Measurements from ENCODE around the gene EPHX1. TPM values are rescaled to one million over a fixed set of nuclear protein-coding genes. Genes with fewer than 3 reads are reported as not detected.
"Not testable (repeated sequence)": the region's sequence is repeated elsewhere in the genome, so short reads cannot be mapped to it uniquely, and the experiment has no call there.

EPHX1 gene
- total and polyA plus RNA-seq, 10 of the 15 experiments (the other 5 are each of a cell fraction or from before 2014, with no cell fraction given): 0.33 to 2.9 (median 0.78) TPM; not detected in 2

DNA sequence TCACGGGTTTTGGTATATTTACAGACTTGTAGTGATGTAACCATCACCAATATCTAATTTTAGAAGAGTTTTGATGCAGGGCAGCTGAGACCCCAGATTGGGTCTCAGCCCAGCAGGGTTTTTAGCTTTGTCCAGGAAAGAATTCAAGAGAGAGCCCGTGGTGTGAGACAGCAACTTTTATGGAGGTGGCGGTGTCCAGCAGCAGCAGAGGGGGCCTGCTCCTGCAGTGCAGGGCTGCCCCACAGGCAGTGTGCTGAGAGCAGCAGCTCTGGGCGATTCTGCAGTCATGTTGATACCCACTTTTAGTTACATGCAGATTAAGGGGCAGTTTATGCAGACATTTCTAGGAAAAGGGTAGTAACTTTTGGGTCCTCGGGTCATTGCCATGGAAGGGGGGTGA, 1.8 kb upstream of the EPHX1 start:
- in situ Hi-C loops (cut with MboI) (no loop called here), intact Hi-C loops (cut with micrococcal nuclease; ENCODE audit: unreplicated experiment) (no loop called here)
- RAD21 ChIA-PET (ENCODE audit: unreplicated experiment): no interaction called here
- ATAC-seq (no peak), DNase-seq (ENCODE audit: low read depth, low spot score) (no peak), FAIRE-seq (no peak)
- SMC1A ChIA-PET (ENCODE audit: uncharacterized antibody, unreplicated experiment): no interaction called here
- H3K36me3 ChIP-seq (ENCODE audit: control insufficient read depth in 2 of 2, insufficient read depth in 2 of 2, low read length in 1 of 2): no peaks in the 10 kb centered on the region
- 41% methylated on average over 5 of the region's 5 CpGs for WGBS (ENCODE audit: insufficient coverage, insufficient replicate concordance, low lambda C conversion rate, missing lambda C conversion rate)
- no peaks in the 10 kb centered on the region for H3K79me2 ChIP-seq (ENCODE audit: control insufficient read depth, insufficient read depth, low read length)
- TF ChIP-seq ZNF207 (IDR thresholded peaks at IDR 0.05; ENCODE audit: borderline replicate concordance) (no peak), ASH2L (IDR thresholded peaks at IDR 0.05; ENCODE audit: borderline replicate concordance, low read depth) (no peak), BACH1 (IDR thresholded peaks at IDR 0.05; ENCODE audit: borderline replicate concordance) (no peak), REST (IDR thresholded peaks at IDR 0.05; ENCODE audit: low read depth, low read length) (no peak), FOXM1 (IDR thresholded peaks at IDR 0.05; ENCODE audit: low read depth, low read length) (no peak), MYB (IDR thresholded peaks at IDR 0.05; ENCODE audit: borderline replicate concordance, low read depth, low read length) (no peak), ZNF274 (IDR thresholded peaks at IDR 0.05; ENCODE audit: insufficient read depth, insufficient read length) (no peak)
- H3K4me3 ChIP-seq: no peak overlapping the region
- no peaks in the 10 kb centered on the region for H3K27me3 ChIP-seq (replicated peaks in 1 of 2; ENCODE audit: control insufficient read depth in 2 of 2, insufficient read depth in 2 of 2, low read length in 1 of 2)
- H3K4me2 ChIP-seq (ENCODE audit: control insufficient read depth, insufficient read depth): no peak overlapping the region
- no peaks in the 10 kb centered on the region for H3K4me1 ChIP-seq (ENCODE audit: control insufficient read depth, insufficient read depth, low read length)
- BruUV-seq (replicated peaks): no TSS peak
- H2AFZ ChIP-seq (ENCODE audit: control insufficient read depth, low read depth, low read length): no peak overlapping the region
- CTCF ChIA-PET: no interaction called here
- H3K9me3 ChIP-seq (replicated peaks; ENCODE audit: control insufficient read depth, insufficient read depth, low read length): no peaks in the 10 kb centered on the region
- H3K9ac ChIP-seq (ENCODE audit: control insufficient read depth, insufficient read depth, low read length): no peak overlapping the region
- H4K20me1 ChIP-seq (ENCODE audit: control insufficient read depth, insufficient read depth): no peaks in the 10 kb centered on the region
- H3K27ac ChIP-seq (ENCODE audit: control insufficient read depth, insufficient read depth): no peak overlapping the region
- POLR2A ChIA-PET: interaction anchor here (0.6 kb wide), 1 partner anchor 27 kb away, joined by 3 read pairs; no protein-coding TSS in a partner anchor

GRCh38 chr1:225810579-225811538, 935 bp downstream of the EPHX1 start:
- WGBS (ENCODE audit: insufficient coverage, insufficient replicate concordance, low lambda C conversion rate, missing lambda C conversion rate): 44% methylated on average over 27 of the region's 29 CpGs
- DNase-seq (ENCODE audit: low read depth, low spot score); BruUV-seq (replicated peaks); H3K79me2 ChIP-seq (ENCODE audit: control insufficient read depth, insufficient read depth, low read length); in situ Hi-C loops (cut with MboI); intact Hi-C loops (cut with micrococcal nuclease; ENCODE audit: unreplicated experiment); H3K36me3 ChIP-seq (ENCODE audit: control insufficient read depth in 2 of 2, insufficient read depth in 2 of 2, low read length in 1 of 2); H3K9me3 ChIP-seq (replicated peaks; ENCODE audit: control insufficient read depth, insufficient read depth, low read length); FAIRE-seq; ATAC-seq; H3K27me3 ChIP-seq (replicated peaks in 1 of 2; ENCODE audit: control insufficient read depth in 2 of 2, insufficient read depth in 2 of 2, low read length in 1 of 2); H3K27ac ChIP-seq (ENCODE audit: control insufficient read depth, insufficient read depth); POLR2A ChIA-PET; H4K20me1 ChIP-seq (ENCODE audit: control insufficient read depth, insufficient read depth); H3K4me1 ChIP-seq (ENCODE audit: control insufficient read depth, insufficient read depth, low read length): not testable (repeated sequence)
- Histone ChIP-seq H3K9ac (ENCODE audit: control insufficient read depth, insufficient read depth, low read length) (peak overlapping the region; percentile 51; the same call in 1 of the 2 replicates), H3K4me3 (peak overlapping the region; percentile 63; the same call in 1 of the 2 replicates), H2AFZ (ENCODE audit: control insufficient read depth, low read depth, low read length) (peak overlapping the region; percentile 76), H3K4me2 (ENCODE audit: control insufficient read depth, insufficient read depth) (peak overlapping the region; percentile 93)
- ChIA-PET SMC1A (ENCODE audit: uncharacterized antibody, unreplicated experiment) (interaction anchor here (0.8 to 1.2 kb wide), 2 partner anchors 11 to 72 kb away, joined by 3 to 4 read pairs; no protein-coding TSS in a partner anchor), RAD21 (ENCODE audit: unreplicated experiment) (interaction anchor here (0.8 kb wide), 1 partner anchor 33 kb away, joined by 4 read pairs; the partner anchor contains the start of gene SRP9), CTCF (interaction anchor here (0.9 to 1.8 kb wide), 4 partner anchors 8 to 67 kb away, joined by 3 to 5 read pairs (median 4); partner anchors contain the start of gene SRP9)
